NCI-H446 treated with DMSO at 0.1 percent for 48 hours (cell line): ENCODE results near the gene CLEC16A.
"Not testable (repeated sequence)": the region's sequence is repeated elsewhere in the genome, so short reads cannot be mapped to it uniquely, and the experiment has no call there.

Experiments used
- DNase-seq: peaks from one replicate; lab custom pipeline; 2025; lab: John Stamatoyannopoulos, UW

The CLEC16A gene

GRCh38 chr16:10939649-10940234, 4.6 kb upstream of the CLEC16A start:
- DNase-seq = no peak

GRCh38 chr16:10940501-10941079, 3.8 kb upstream of the CLEC16A start:
- no peak for DNase-seq

GRCh38 chr16:10941127-10941933, 3.0 kb upstream of the CLEC16A start:
- no peak for DNase-seq

- not testable (repeated sequence) for DNase-seq
Measured at GRCh38 chr16:10941935-10942351, 2.4 kb upstream of the CLEC16A start.

- peak; percentile 73 for DNase-seq
Measured at GRCh38 chr16:10942352-10943063, 1.9 kb upstream of the CLEC16A start, which contains the start of gene DEXI. Gene DEXI, minus strand, starts transcription at chr16:10942468. Its CDS starts 463 bp downstream, at chr16:10942005.

- no peak for DNase-seq
Measured at GRCh38 chr16:10943064-10943353, 1.4 kb upstream of the CLEC16A start.

- DNase-seq = no peak
Measured at GRCh38 chr16:10945065-10945787, 862 bp downstream of the CLEC16A start.

- no peak for DNase-seq
Measured at GRCh38 chr16:10946308-10946707, 1.9 kb downstream of the CLEC16A start.

GRCh38 chr16:10947211-10947787, 2.9 kb downstream of the CLEC16A start:
- DNase-seq = no peak

- no peak for DNase-seq
Measured at GRCh38 chr16:10949424-10949970, 5.1 kb downstream of the CLEC16A start.

GRCh38 chr16:10950393-10950792, 6.0 kb downstream of the CLEC16A start:
- DNase-seq = no peak

- DNase-seq = no peak
Measured at GRCh38 chr16:10951026-10951425, 6.7 kb downstream of the CLEC16A start.

- no peak for DNase-seq
Measured at GRCh38 chr16:10954903-10955302, 10.5 kb downstream of the CLEC16A start.

GRCh38 chr16:10957771-10958482, 13.6 kb downstream of the CLEC16A start:
- DNase-seq = no peak

- DNase-seq = no peak
Measured at GRCh38 chr16:10959161-10959560, 14.8 kb downstream of the CLEC16A start.

- DNase-seq = no peak
Measured at GRCh38 chr16:10961231-10961630, 16.9 kb downstream of the CLEC16A start.

- DNase-seq = no peak
Measured at GRCh38 chr16:10964039-10964890, 19.9 kb downstream of the CLEC16A start.

GRCh38 chr16:10964891-10965326, 20.5 kb downstream of the CLEC16A start:
- no peak for DNase-seq

- no peak for DNase-seq
Measured at GRCh38 chr16:10965440-10966061, 21.2 kb downstream of the CLEC16A start.
